WTC11 (cell line): ENCODE results near the gene ADCYAP1R1. TPM values are rescaled to one million over a fixed set of nuclear protein-coding genes. Genes with fewer than 3 reads are reported as not detected.

Experiments
- ATAC-seq: fragments of 200-7000 bp; cut with Tn5 transposase; 2 replicates; pipeline ENCODE4 v1.10.0; 2021; ENCODE audit warnings: mild to moderate bottlenecking, moderate library complexity
- CTCF ChIA-PET: fragments of 300-600 bp; sonication (Branson Sonifier 250); formaldehyde crosslinking; loops from one replicate; lab custom pipeline; 2021; ENCODE audit warnings: antibody characterized with exemption; lab: Charles Lee
- POLR2A ChIA-PET: fragments of 350-600 bp; sonication (Branson Sonifier 250); formaldehyde crosslinking; loops from one replicate; lab custom pipeline; 2021; ENCODE audit warnings: antibody characterized with exemption; lab: Charles Lee
- DNase-seq: peaks from one replicate; pipeline ENCODE4 v3.0.0; 2021; ENCODE audit warnings: low spot score
- H3K27ac Mint-ChIP-seq: 2 replicates; pipeline ENCODE4 v1.8.0; 2021; ENCODE audit warnings: mixed read lengths
- H3K27me3 Mint-ChIP-seq: 2 replicates; pipeline ENCODE4 v1.8.0; 2021; ENCODE audit warnings: low read depth, mild to moderate bottlenecking, moderate library complexity, mixed read lengths
- H3K36me3 Mint-ChIP-seq: 2 replicates; pipeline ENCODE4 v1.8.0; 2021; ENCODE audit warnings: mixed read lengths
- H3K4me1 Mint-ChIP-seq: 2 replicates; pipeline ENCODE4 v1.8.0; 2022; ENCODE audit warnings: mixed read lengths
- H3K4me3 Mint-ChIP-seq: 2 replicates; pipeline ENCODE4 v1.8.0; 2021; ENCODE audit warnings: mild to moderate bottlenecking, moderate library complexity, mixed read lengths
- H3K9me3 Mint-ChIP-seq: 2 replicates; pipeline ENCODE4 v1.8.0; 2021; ENCODE audit warnings: mixed read lengths
- HMGA2 ChIP-seq: fragments of 250-450 bp; sonication (Bioruptor Pico); IDR thresholded peaks from 2 replicates; pipeline ENCODE4 v1.4.0; 2021; ENCODE audit warnings: mild to moderate bottlenecking, moderate library complexity
- JUN ChIP-seq: sonication (generic); formaldehyde crosslinking; IDR thresholded peaks from 2 replicates; pipeline ENCODE4 v1.8.0; 2023; ENCODE audit warnings: mild to moderate bottlenecking, missing genetic modification reagents
- NFE2L1 ChIP-seq: sonication (generic); formaldehyde crosslinking; IDR thresholded peaks from 2 replicates; pipeline ENCODE4 v1.8.1; 2023; ENCODE audit warnings: missing genetic modification reagents
- RORB ChIP-seq: fragments of 250-450 bp; sonication (Bioruptor Pico); IDR thresholded peaks from 2 replicates; pipeline ENCODE4 v1.9.0; 2021; ENCODE audit warnings: mild to moderate bottlenecking
- ZNF396 ChIP-seq: fragments of 250-450 bp; sonication (Bioruptor Pico); IDR thresholded peaks from 2 replicates; pipeline ENCODE4 v1.8.0; 2021; ENCODE audit warnings: mild to moderate bottlenecking, moderate library complexity, borderline replicate concordance
- ZNF671 ChIP-seq: fragments of 250-450 bp; sonication (Bioruptor Pico); IDR thresholded peaks from 2 replicates; pipeline ENCODE4 v1.8.0; 2021; ENCODE audit warnings: mild to moderate bottlenecking
- total RNA-seq: library from RNA; stranded (reverse); gene quantifications from 3 replicates; pipeline ENCODE4 v1.2.3, GENCODE V29; 2021
- TF ChIP-seq, protein P1 (sequence below): sonication (generic); formaldehyde crosslinking; IDR thresholded peaks from 2 replicates; pipeline ENCODE4 v1.8.1; 2022; ENCODE audit warnings: mild to moderate bottlenecking, moderate library complexity, missing genetic modification reagents
- TF ChIP-seq, protein P2 (sequence below): sonication (generic); formaldehyde crosslinking; IDR thresholded peaks from 2 replicates; pipeline ENCODE4 v1.8.0; 2023; ENCODE audit warnings: missing genetic modification reagents, mild to moderate bottlenecking, borderline replicate concordance
- TF ChIP-seq, protein P3 (sequence below): sonication (generic); formaldehyde crosslinking; IDR thresholded peaks from 2 replicates; pipeline ENCODE4 v1.8.1; 2023; ENCODE audit warnings: mild to moderate bottlenecking, missing genetic modification reagents, moderate library complexity
- TF ChIP-seq, protein P4 (sequence below): sonication (generic); formaldehyde crosslinking; IDR thresholded peaks from 2 replicates; pipeline ENCODE4 v1.8.0; 2023; ENCODE audit warnings: missing genetic modification reagents
- TF ChIP-seq, protein P5 (sequence below): sonication (generic); formaldehyde crosslinking; IDR thresholded peaks from 2 replicates; pipeline ENCODE4 v1.8.0; 2022; ENCODE audit warnings: mild to moderate bottlenecking, missing genetic modification reagents
- TF ChIP-seq, protein P6 (sequence below): fragments of 250-450 bp; sonication (Bioruptor Pico); IDR thresholded peaks from 2 replicates; pipeline ENCODE4 v2.1.2; 2022; ENCODE audit warnings: mild to moderate bottlenecking, moderate library complexity
- TF ChIP-seq, protein P7 (sequence below): sonication (generic); formaldehyde crosslinking; IDR thresholded peaks from 2 replicates; pipeline ENCODE4 v1.8.1; 2023; ENCODE audit warnings: mild to moderate bottlenecking, missing genetic modification reagents
- TF ChIP-seq, protein P8 (sequence below): sonication (generic); formaldehyde crosslinking; IDR thresholded peaks from 2 replicates; pipeline ENCODE4 v1.8.0; 2022; ENCODE audit warnings: mild to moderate bottlenecking, missing genetic modification reagents
- TF ChIP-seq, protein P9 (sequence below): fragments of 250-450 bp; sonication (Bioruptor Pico); IDR thresholded peaks from 2 replicates; pipeline ENCODE4 v1.9.0; 2021; ENCODE audit warnings: mild to moderate bottlenecking, borderline replicate concordance

ADCYAP1R1 gene
- total RNA-seq, 1 experiment from 2014 or later, result 9.9 TPM

DNA sequence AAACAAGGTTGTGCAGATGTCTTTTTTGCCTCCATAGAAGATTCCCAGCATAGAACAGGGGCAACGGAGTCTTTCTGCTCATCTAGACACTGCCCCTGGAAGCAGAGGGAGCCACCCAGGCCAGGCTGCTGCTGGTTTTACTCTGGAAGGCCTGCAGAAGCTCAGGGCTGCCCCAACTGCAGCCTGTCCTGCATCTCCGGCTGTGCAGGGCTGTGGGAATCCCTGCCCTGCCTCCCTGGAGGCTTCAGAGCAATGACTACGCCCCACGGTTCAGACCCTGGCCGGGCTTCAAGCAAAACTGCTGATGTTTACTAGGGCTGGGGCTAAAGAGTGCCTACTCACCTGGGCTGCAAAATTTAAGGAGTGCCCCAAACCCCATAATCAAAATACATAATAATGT lies 44.5 kb upstream of the ADCYAP1R1 start (continued):
- TF ChIP-seq, protein P1, sequence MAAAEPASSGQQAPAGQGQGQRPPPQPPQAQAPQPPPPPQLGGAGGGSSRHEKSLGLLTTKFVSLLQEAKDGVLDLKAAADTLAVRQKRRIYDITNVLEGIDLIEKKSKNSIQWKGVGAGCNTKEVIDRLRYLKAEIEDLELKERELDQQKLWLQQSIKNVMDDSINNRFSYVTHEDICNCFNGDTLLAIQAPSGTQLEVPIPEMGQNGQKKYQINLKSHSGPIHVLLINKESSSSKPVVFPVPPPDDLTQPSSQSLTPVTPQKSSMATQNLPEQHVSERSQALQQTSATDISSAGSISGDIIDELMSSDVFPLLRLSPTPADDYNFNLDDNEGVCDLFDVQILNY (CRISPR knock-in tag), result no peak
- TF ChIP-seq, protein P2, sequence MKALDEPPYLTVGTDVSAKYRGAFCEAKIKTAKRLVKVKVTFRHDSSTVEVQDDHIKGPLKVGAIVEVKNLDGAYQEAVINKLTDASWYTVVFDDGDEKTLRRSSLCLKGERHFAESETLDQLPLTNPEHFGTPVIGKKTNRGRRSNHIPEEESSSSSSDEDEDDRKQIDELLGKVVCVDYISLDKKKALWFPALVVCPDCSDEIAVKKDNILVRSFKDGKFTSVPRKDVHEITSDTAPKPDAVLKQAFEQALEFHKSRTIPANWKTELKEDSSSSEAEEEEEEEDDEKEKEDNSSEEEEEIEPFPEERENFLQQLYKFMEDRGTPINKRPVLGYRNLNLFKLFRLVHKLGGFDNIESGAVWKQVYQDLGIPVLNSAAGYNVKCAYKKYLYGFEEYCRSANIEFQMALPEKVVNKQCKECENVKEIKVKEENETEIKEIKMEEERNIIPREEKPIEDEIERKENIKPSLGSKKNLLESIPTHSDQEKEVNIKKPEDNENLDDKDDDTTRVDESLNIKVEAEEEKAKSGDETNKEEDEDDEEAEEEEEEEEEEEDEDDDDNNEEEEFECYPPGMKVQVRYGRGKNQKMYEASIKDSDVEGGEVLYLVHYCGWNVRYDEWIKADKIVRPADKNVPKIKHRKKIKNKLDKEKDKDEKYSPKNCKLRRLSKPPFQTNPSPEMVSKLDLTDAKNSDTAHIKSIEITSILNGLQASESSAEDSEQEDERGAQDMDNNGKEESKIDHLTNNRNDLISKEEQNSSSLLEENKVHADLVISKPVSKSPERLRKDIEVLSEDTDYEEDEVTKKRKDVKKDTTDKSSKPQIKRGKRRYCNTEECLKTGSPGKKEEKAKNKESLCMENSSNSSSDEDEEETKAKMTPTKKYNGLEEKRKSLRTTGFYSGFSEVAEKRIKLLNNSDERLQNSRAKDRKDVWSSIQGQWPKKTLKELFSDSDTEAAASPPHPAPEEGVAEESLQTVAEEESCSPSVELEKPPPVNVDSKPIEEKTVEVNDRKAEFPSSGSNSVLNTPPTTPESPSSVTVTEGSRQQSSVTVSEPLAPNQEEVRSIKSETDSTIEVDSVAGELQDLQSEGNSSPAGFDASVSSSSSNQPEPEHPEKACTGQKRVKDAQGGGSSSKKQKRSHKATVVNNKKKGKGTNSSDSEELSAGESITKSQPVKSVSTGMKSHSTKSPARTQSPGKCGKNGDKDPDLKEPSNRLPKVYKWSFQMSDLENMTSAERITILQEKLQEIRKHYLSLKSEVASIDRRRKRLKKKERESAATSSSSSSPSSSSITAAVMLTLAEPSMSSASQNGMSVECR (CRISPR knock-in tag), result no peak

DNA sequence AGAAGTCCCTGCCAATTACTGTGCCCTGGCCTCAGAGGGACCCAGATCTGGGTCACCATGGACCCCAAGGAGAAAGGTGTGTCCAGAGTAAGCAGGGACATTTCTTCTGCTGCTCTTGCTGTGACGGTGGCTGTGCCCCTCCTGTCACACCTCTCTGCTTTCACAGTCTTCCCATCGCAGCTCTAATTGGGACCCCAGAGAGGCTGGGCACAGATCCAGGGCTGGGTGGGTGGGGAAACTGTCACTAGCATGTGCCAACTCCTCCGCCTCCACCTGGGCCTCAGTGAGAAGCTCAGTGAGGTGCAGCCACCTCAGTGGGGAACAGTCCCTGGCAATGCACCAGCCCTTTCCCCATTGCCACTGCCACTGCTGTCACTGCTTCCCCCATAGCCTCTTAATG lies 37.3 kb upstream of the ADCYAP1R1 start:
- H3K27ac Mint-ChIP-seq, result no peak overlapping the region
- no peaks in the 10 kb centered on the region for H3K27me3 Mint-ChIP-seq
- peaks cover 9% of the 10 kb centered on the region for H3K9me3 Mint-ChIP-seq
- ATAC-seq (no peak), DNase-seq (no peak)
- H3K4me3 Mint-ChIP-seq, result no peak overlapping the region
- ChIA-PET POLR2A (no interaction called here), CTCF (interaction anchor here (2.5 kb wide), 1 partner anchor 31 kb away, joined by 14 read pairs; no protein-coding TSS in a partner anchor)
- no peaks in the 10 kb centered on the region for H3K36me3 Mint-ChIP-seq
- H3K4me1 Mint-ChIP-seq, result peaks cover 8% of the 10 kb centered on the region
- no peak for TF ChIP-seq ZNF671
- TF ChIP-seq, protein P3, sequence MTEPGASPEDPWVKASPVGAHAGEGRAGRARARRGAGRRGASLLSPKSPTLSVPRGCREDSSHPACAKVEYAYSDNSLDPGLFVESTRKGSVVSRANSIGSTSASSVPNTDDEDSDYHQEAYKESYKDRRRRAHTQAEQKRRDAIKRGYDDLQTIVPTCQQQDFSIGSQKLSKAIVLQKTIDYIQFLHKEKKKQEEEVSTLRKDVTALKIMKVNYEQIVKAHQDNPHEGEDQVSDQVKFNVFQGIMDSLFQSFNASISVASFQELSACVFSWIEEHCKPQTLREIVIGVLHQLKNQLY (CRISPR knock-in tag), result no peak
- no peak for TF ChIP-seq HMGA2 (CRISPR knock-in tag)
- TF ChIP-seq JUN (CRISPR knock-in tag), result no peak

DNA sequence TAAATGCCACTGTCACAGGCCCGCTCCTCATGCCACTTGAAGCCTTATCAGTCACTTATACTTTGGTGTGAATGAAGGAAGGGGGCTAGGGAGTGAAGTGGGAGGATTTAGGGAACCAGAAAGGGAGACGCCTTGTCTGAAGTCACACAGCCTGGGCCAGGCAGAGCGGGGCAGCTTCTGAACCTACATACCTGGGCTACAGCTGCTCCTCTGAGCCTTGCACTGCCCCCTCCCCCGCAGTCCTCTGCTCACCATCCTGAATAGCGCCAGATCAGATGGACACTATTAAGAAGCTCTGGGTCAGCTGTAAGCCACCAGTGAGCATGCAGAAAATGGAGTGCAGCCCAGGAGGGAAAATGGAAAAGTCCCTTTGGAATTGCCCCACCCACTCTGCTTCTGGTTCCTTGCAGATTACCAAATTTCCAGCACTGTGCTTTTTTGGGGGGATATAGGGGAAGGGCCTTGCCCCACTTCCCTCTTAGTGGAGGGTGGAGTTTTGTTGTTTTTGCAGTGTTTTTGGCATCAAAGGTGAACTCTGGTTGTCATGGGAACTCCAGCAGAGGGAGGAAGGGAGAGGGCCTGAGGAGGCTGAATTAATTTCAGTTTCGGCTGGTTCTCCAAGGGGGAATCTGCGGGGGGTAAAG lies 35.0 kb upstream of the ADCYAP1R1 start:
- no peaks in the 10 kb centered on the region for H3K9me3 Mint-ChIP-seq
- DNase-seq (no peak), ATAC-seq (peak; percentile 16; the same call in 1 of the 2 replicates)
- peaks cover 28% of the 10 kb centered on the region for H3K4me1 Mint-ChIP-seq
- H3K4me3 Mint-ChIP-seq, result no peak overlapping the region
- H3K27ac Mint-ChIP-seq, result no peak overlapping the region
- no peaks in the 10 kb centered on the region for H3K27me3 Mint-ChIP-seq
- H3K36me3 Mint-ChIP-seq, result no peaks in the 10 kb centered on the region
- ChIA-PET CTCF (interaction anchor here (1.2 kb wide), 1 partner anchor 34 kb away, joined by 3 read pairs; no protein-coding TSS in a partner anchor), POLR2A (no interaction called here)
- TF ChIP-seq HMGA2 (CRISPR knock-in tag) (no peak), NFE2L1 (no peak), JUN (CRISPR knock-in tag) (no peak), ZNF671 (no peak), ZNF396 (CRISPR knock-in tag) (no peak), RORB (CRISPR knock-in tag) (no peak)
- TF ChIP-seq, protein P4, sequence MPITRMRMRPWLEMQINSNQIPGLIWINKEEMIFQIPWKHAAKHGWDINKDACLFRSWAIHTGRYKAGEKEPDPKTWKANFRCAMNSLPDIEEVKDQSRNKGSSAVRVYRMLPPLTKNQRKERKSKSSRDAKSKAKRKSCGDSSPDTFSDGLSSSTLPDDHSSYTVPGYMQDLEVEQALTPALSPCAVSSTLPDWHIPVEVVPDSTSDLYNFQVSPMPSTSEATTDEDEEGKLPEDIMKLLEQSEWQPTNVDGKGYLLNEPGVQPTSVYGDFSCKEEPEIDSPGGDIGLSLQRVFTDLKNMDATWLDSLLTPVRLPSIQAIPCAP (CRISPR knock-in tag), result no peak
- TF ChIP-seq, protein P5, sequence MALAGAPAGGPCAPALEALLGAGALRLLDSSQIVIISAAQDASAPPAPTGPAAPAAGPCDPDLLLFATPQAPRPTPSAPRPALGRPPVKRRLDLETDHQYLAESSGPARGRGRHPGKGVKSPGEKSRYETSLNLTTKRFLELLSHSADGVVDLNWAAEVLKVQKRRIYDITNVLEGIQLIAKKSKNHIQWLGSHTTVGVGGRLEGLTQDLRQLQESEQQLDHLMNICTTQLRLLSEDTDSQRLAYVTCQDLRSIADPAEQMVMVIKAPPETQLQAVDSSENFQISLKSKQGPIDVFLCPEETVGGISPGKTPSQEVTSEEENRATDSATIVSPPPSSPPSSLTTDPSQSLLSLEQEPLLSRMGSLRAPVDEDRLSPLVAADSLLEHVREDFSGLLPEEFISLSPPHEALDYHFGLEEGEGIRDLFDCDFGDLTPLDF (CRISPR knock-in tag), result no peak
- TF ChIP-seq, protein P6, sequence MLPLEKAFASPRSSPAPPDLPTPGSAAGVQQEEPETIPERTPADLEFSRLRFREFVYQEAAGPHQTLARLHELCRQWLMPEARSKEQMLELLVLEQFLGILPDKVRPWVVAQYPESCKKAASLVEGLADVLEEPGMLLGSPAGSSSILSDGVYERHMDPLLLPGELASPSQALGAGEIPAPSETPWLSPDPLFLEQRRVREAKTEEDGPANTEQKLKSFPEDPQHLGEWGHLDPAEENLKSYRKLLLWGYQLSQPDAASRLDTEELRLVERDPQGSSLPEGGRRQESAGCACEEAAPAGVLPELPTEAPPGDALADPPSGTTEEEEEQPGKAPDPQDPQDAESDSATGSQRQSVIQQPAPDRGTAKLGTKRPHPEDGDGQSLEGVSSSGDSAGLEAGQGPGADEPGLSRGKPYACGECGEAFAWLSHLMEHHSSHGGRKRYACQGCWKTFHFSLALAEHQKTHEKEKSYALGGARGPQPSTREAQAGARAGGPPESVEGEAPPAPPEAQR (CRISPR knock-in tag), result no peak
- TF ChIP-seq, protein P7, sequence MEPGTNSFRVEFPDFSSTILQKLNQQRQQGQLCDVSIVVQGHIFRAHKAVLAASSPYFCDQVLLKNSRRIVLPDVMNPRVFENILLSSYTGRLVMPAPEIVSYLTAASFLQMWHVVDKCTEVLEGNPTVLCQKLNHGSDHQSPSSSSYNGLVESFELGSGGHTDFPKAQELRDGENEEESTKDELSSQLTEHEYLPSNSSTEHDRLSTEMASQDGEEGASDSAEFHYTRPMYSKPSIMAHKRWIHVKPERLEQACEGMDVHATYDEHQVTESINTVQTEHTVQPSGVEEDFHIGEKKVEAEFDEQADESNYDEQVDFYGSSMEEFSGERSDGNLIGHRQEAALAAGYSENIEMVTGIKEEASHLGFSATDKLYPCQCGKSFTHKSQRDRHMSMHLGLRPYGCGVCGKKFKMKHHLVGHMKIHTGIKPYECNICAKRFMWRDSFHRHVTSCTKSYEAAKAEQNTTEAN (CRISPR knock-in tag), result no peak
- TF ChIP-seq, protein P8, sequence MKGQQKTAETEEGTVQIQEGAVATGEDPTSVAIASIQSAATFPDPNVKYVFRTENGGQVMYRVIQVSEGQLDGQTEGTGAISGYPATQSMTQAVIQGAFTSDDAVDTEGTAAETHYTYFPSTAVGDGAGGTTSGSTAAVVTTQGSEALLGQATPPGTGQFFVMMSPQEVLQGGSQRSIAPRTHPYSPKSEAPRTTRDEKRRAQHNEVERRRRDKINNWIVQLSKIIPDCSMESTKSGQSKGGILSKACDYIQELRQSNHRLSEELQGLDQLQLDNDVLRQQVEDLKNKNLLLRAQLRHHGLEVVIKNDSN (CRISPR knock-in tag), result no peak
- TF ChIP-seq, protein P9, sequence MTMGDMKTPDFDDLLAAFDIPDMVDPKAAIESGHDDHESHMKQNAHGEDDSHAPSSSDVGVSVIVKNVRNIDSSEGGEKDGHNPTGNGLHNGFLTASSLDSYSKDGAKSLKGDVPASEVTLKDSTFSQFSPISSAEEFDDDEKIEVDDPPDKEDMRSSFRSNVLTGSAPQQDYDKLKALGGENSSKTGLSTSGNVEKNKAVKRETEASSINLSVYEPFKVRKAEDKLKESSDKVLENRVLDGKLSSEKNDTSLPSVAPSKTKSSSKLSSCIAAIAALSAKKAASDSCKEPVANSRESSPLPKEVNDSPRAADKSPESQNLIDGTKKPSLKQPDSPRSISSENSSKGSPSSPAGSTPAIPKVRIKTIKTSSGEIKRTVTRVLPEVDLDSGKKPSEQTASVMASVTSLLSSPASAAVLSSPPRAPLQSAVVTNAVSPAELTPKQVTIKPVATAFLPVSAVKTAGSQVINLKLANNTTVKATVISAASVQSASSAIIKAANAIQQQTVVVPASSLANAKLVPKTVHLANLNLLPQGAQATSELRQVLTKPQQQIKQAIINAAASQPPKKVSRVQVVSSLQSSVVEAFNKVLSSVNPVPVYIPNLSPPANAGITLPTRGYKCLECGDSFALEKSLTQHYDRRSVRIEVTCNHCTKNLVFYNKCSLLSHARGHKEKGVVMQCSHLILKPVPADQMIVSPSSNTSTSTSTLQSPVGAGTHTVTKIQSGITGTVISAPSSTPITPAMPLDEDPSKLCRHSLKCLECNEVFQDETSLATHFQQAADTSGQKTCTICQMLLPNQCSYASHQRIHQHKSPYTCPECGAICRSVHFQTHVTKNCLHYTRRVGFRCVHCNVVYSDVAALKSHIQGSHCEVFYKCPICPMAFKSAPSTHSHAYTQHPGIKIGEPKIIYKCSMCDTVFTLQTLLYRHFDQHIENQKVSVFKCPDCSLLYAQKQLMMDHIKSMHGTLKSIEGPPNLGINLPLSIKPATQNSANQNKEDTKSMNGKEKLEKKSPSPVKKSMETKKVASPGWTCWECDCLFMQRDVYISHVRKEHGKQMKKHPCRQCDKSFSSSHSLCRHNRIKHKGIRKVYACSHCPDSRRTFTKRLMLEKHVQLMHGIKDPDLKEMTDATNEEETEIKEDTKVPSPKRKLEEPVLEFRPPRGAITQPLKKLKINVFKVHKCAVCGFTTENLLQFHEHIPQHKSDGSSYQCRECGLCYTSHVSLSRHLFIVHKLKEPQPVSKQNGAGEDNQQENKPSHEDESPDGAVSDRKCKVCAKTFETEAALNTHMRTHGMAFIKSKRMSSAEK (CRISPR knock-in tag), result no peak
